K562 (cell line): ENCODE data around the gene SLMAP. TPM values are rescaled to one million over a fixed set of nuclear protein-coding genes. Genes with fewer than 3 reads are reported as not detected.
A peak's percentile ranks its signal among the peaks of the same experiment; 100 is the strongest.

ENCODE experiments used
- C11orf30 ChIP-seq: fragments of 450-650 bp; IDR thresholded peaks from 2 replicates; pipeline ENCODE4 v1.6.1; 2016; ENCODE audit warnings: low read depth, mild to moderate bottlenecking
- CBX2 ChIP-seq: fragments of 200-600 bp; sonication (generic); IDR thresholded peaks from one replicate; pipeline ENCODE4 v1.6.1; 2012; ENCODE audit warnings: mild to moderate bottlenecking, low read length, inconsistent platforms; ENCODE audit not compliant: insufficient read depth, poor library complexity, severe bottlenecking
- ETS2 ChIP-seq: IDR thresholded peaks from 2 replicates; pipeline ENCODE4 v1.6.1; 2016; ENCODE audit warnings: borderline replicate concordance, missing genetic modification characterization, mild to moderate bottlenecking, moderate library complexity, missing compliant biosample characterization; ENCODE audit not compliant: poor library complexity, severe bottlenecking
- FOSL1 ChIP-seq: fragments of 200-800 bp; sonication (Bioruptor generic); conservative IDR thresholded peaks from 2 replicates; pipeline ENCODE4 v1.6.1; 2016; ENCODE audit warnings: missing genetic modification characterization, missing compliant biosample characterization
- GTF2E2 ChIP-seq: fragments of 200-800 bp; sonication (Bioruptor generic); IDR thresholded peaks from 2 replicates; pipeline ENCODE4 v1.6.1; 2016; ENCODE audit warnings: missing genetic modification characterization, missing compliant biosample characterization
- HINFP ChIP-seq: fragments of 450-650 bp; conservative IDR thresholded peaks from 2 replicates; pipeline ENCODE4 v1.6.1; 2016; ENCODE audit warnings: missing genetic modification characterization, low read depth, mild to moderate bottlenecking, control low read depth, missing compliant biosample characterization
- HMGXB4 ChIP-seq: sonication (generic); formaldehyde crosslinking; IDR thresholded peaks from 2 replicates; pipeline ENCODE4 v1.8.1; 2023; ENCODE audit warnings: mild to moderate bottlenecking, missing genetic modification reagents
- KLF10 ChIP-seq: fragments of 250-450 bp; sonication (Bioruptor Pico); IDR thresholded peaks from 2 replicates; pipeline ENCODE4 v1.6.1; 2021; ENCODE audit warnings: matching md5 sums
- NR2F6 ChIP-seq: fragments of 450-650 bp; formaldehyde crosslinking; IDR thresholded peaks from 2 replicates; pipeline ENCODE4 v1.4.0; 2020; ENCODE audit warnings: mild to moderate bottlenecking
- PHF21A ChIP-seq: fragments of 450-650 bp; IDR thresholded peaks from 2 replicates; pipeline ENCODE4 v1.6.1; 2017; ENCODE audit warnings: low read depth, borderline replicate concordance
- SIX5 ChIP-seq, 2 experiments: IDR thresholded peaks; 2 replicates each; pipeline ENCODE4 v1.6.1; 2011; ENCODE audit warnings: low read length in 2 of 2, borderline replicate concordance in 1 of 2, low read depth in 1 of 2, mild to moderate bottlenecking in 1 of 2, moderate library complexity in 1 of 2; ENCODE audit not compliant: insufficient read depth in 1 of 2
- TFAP4 ChIP-seq: sonication (generic); formaldehyde crosslinking; IDR thresholded peaks from 2 replicates; pipeline ENCODE4 v1.8.0; 2022; ENCODE audit warnings: missing genetic modification reagents, mild to moderate bottlenecking, moderate library complexity, borderline replicate concordance
- U2AF1 ChIP-seq: fragments of 200-400 bp; formaldehyde crosslinking; optimal IDR thresholded peaks from 2 replicates; pipeline ENCODE3; 2017; ENCODE audit warnings: mild to moderate bottlenecking, low read depth, low read length, moderate library complexity
- ZNF511 ChIP-seq: sonication (generic); formaldehyde crosslinking; IDR thresholded peaks from 2 replicates; pipeline ENCODE4 v1.8.0; 2022; ENCODE audit warnings: mild to moderate bottlenecking, missing genetic modification reagents
- ZNF561 ChIP-seq: fragments of 450-650 bp; formaldehyde crosslinking; conservative IDR thresholded peaks from 2 replicates; pipeline ENCODE4 v1.4.0; 2020; ENCODE audit warnings: mild to moderate bottlenecking, moderate library complexity
- ZNF586 ChIP-seq: fragments of 450-650 bp; formaldehyde crosslinking; conservative IDR thresholded peaks from 2 replicates; pipeline ENCODE4 v1.4.0; 2020; ENCODE audit warnings: mild to moderate bottlenecking, moderate library complexity
- ZNF668 ChIP-seq: fragments of 250-450 bp; sonication (Bioruptor Pico); IDR thresholded peaks from 2 replicates; pipeline ENCODE4 v1.8.0; 2022; ENCODE audit warnings: mild to moderate bottlenecking, inconsistent platforms
- polyA plus RNA-seq, 8 experiments: library from polyadenylated mRNA; depleted of rRNA in 4 of 8; stranded (reverse) in 5 of 8; unstranded in 3 of 8; fragments of >200 nt; fragmentation: Nextera tagmentation in 2 of 8; fragmentation: Illumina TruSeq in 1 of 8; extraction: Ambion mirVana in 2 of 8; extraction: Trizol in 1 of 8; gene quantifications; 2 replicates each; pipeline versions ENCODE4 v1.2.1 to v1.2.3, GENCODE V29; 2011 to 2014; ENCODE audit warnings: inconsistent platforms in 1 of 8, missing spikeins in 1 of 8
- total RNA-seq, 7 experiments: library from RNA; depleted of rRNA in 6 of 7; stranded (reverse); fragments of >200 nt in 6 of 7; fragmentation: Illumina TruSeq in 2 of 7; extraction: Trizol in 2 of 7; gene quantifications; 2 replicates each; pipeline versions ENCODE4 v1.2.1 to v1.2.3, GENCODE V29; 2011 to 2021; ENCODE audit warnings: low replicate concordance in 1 of 7

Gene SLMAP
- total and polyA plus RNA-seq, 9 of the 15 experiments (the other 6 are each of a cell fraction or from before 2014, with no cell fraction given), result 12.1 to 50.7 (median 28.3) TPM

- TF ChIP-seq HINFP (tag) (0 out of 2 replicates have a peak, but pooled peaks have one; percentile 7), ZNF586 (CRISPR knock-in tag) (no peak), C11orf30 (no peak), ETS2 (tag) (no peak), TFAP4 (no peak), HMGXB4 (CRISPR knock-in tag) (no peak), KLF10 (no peak), NR2F6 (CRISPR knock-in tag) (no peak), CBX2 (no peak), U2AF1 (no peak), GTF2E2 (no peak), SIX5 (IDR thresholded peaks at IDR 0.05; ENCODE audit: borderline replicate concordance in 1 of 2, insufficient read depth in 1 of 2, low read depth in 1 of 2, low read length in 2 of 2) (no peak), ZNF668 (CRISPR knock-in tag) (no peak), ZNF561 (CRISPR knock-in tag) (no peak), PHF21A (no peak), FOSL1 (no peak), ZNF511 (CRISPR knock-in tag) (no peak)
Observed at GRCh38 chr3:57952651-57953050, 196.5 kb downstream of the SLMAP start (continued).
